Upper lobe of left lung (tissue), 6 donors: ENCODE data around the gene STYK1. TPM values are rescaled to one million over a fixed set of nuclear protein-coding genes. Genes with fewer than 3 reads are reported as not detected.
"Not testable (repeated sequence)": the region's sequence is repeated elsewhere in the genome, so short reads cannot be mapped to it uniquely, and the experiment has no call there.

Experiments
- ATAC-seq, 2 donors: fragments of 200-7000 bp; cut with Tn5 transposase; one replicate each; pipeline ENCODE4 v1.9.1; 2022; ENCODE audit warnings: mild to moderate bottlenecking in 2 of 2, moderate library complexity in 2 of 2; ENCODE audit not compliant: low FRiP score in 2 of 2
- DNase-seq, 2 donors: peaks; one replicate each; pipeline ENCODE4 v3.0.0-alpha.2; 2019 to 2020
- H3K27ac ChIP-seq, 4 donors: fragments of 200-600 bp; sonication (generic); one replicate each; pipeline ENCODE4 v1.5.1; 2016 to 2019
- H3K27me3 ChIP-seq, 4 donors: fragments of 200-600 bp; sonication (generic); one replicate each; pipeline ENCODE4 v1.5.1; 2017 to 2019
- H3K36me3 ChIP-seq, 4 donors: fragments of 200-600 bp; sonication (generic); one replicate each; pipeline ENCODE4 v1.5.1; 2016 to 2019
- H3K4me1 ChIP-seq, 4 donors: fragments of 200-600 bp; sonication (generic); one replicate each; pipeline ENCODE4 v1.5.1; 2018 to 2019
- H3K4me3 ChIP-seq, 4 donors: fragments of 200-600 bp; sonication (generic); one replicate each; pipeline ENCODE4 v1.5.1; 2017 to 2019; ENCODE audit warnings: mild to moderate bottlenecking in 2 of 4, moderate library complexity in 1 of 4
- H3K9me3 ChIP-seq, 4 donors: fragments of 200-600 bp; sonication (generic); one replicate each; pipeline ENCODE4 v1.5.1; 2018 to 2019
- CTCF ChIP-seq, 6 experiments: fragments of 450-650 bp in 4 of 6; fragments of 200-600 bp in 2 of 6; sonication (generic) in 2 of 6; IDR thresholded peaks; one replicate each; pipeline ENCODE4 v1.5.1; 2016 to 2019; ENCODE audit warnings: antibody characterized with exemption in 6 of 6
- EP300 ChIP-seq, 4 donors: sonication (generic); formaldehyde crosslinking; IDR thresholded peaks; one replicate each; pipeline ENCODE4 v1.5.1; 2017; ENCODE audit warnings: antibody characterized with exemption in 4 of 4, control low read depth in 2 of 4
- POLR2A ChIP-seq, 4 donors: fragments of 450-650 bp; IDR thresholded peaks; one replicate each; pipeline ENCODE4 v1.5.1; 2016 to 2017; ENCODE audit warnings: antibody characterized with exemption in 4 of 4, mild to moderate bottlenecking in 2 of 4
- POLR2AphosphoS5 ChIP-seq, 2 donors: sonication (generic); formaldehyde crosslinking; IDR thresholded peaks; one replicate each; pipeline ENCODE4 v1.5.1; 2017; ENCODE audit warnings: antibody characterized with exemption in 2 of 2
- WGBS, 2 donors: methylation state at CpG; one replicate each; pipeline ENCODE4 v1.1.5; 2017 to 2018; 5-methylcytosine and 5-hydroxymethylcytosine counted together
- total RNA-seq, 6 donors: library from RNA; depleted of rRNA in 4 of 6; stranded (reverse); fragments of >200 nt in 4 of 6; gene quantifications; one replicate each; pipeline versions ENCODE4 v1.1.0 to v1.2.1, GENCODE V29; 2016 to 2021
- donor health status: DM: no; HTN: no; CAD: no; lungs with moderate emphysema.
- donor health status: DM: no; HTN: yes; CAD: no; lungs with severe emphysema.

Gene STYK1
- total RNA-seq, 6 donors from 2014 or later, result 0.30 to 21.9 (median 1.1) TPM

GRCh38 chr12:10590966-10591365 lies 82.9 kb downstream of the STYK1 start:
- ATAC-seq, result no peak
- 96 to 97% methylated on average over 3 of the region's 3 CpGs for whole genome bisulfite sequencing, 2 donors

DNA sequence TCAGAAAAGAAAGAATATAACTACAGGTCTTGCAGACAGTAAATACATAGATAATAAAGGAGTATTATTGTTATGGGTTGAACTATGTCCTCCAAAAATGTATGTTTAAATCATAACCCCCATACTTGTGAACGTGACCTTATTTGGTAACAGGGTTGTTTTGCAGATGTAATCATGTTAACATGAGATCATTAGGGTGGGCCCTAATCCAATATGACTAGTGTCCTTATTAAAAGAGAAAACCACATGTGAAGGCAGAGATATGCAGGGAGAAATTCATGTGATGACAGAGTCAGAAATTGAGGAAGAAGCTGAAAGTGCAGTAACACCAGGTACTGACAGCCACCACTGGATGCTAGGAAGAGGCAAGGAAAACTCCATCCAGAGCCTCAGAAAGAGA lies 89.4 kb downstream of the STYK1 start:
- Histone ChIP-seq H3K36me3 (peaks cover 0 to 8% (median 3%) of the 10 kb centered on the region in 4 donors), H3K4me1 (no peaks in the 10 kb centered on the region), H3K27ac (no peak overlapping the region), H3K27me3 (no peaks in the 10 kb centered on the region), H3K9me3 (no peaks in the 10 kb centered on the region), H3K4me3 (no peak overlapping the region)
- DNase-seq (no peak), ATAC-seq (no peak)
- no peak for TF ChIP-seq POLR2A (IDR thresholded peaks at IDR 0.05)
- TF ChIP-seq POLR2AphosphoS5 (IDR thresholded peaks at IDR 0.05), result no peak
- no peak for TF ChIP-seq EP300 (IDR thresholded peaks at IDR 0.05)
- no peak for TF ChIP-seq CTCF (IDR thresholded peaks at IDR 0.05)
- 80 to 93% methylated on average over 1 of the region's 1 CpG for WGBS, 2 donors

More at GRCh38 chr12:10590966-10591365, 82.9 kb downstream of the STYK1 start:
- no peak overlapping the region for H3K4me3 ChIP-seq
- H3K27me3 ChIP-seq, result no peaks in the 10 kb centered on the region
- no peak for DNase-seq
- no peaks in the 10 kb centered on the region for H3K4me1 ChIP-seq
- peaks cover 0 to 11% (median 0%) of the 10 kb centered on the region in 4 donors for H3K36me3 ChIP-seq
- no peaks in the 10 kb centered on the region for H3K9me3 ChIP-seq
- TF ChIP-seq EP300 (IDR thresholded peaks at IDR 0.05), result no peak
- TF ChIP-seq POLR2A (IDR thresholded peaks at IDR 0.05), result no peak
- TF ChIP-seq CTCF (IDR thresholded peaks at IDR 0.05), result no peak
- no peak for TF ChIP-seq POLR2AphosphoS5 (IDR thresholded peaks at IDR 0.05)
- no peak overlapping the region for H3K27ac ChIP-seq

DNA sequence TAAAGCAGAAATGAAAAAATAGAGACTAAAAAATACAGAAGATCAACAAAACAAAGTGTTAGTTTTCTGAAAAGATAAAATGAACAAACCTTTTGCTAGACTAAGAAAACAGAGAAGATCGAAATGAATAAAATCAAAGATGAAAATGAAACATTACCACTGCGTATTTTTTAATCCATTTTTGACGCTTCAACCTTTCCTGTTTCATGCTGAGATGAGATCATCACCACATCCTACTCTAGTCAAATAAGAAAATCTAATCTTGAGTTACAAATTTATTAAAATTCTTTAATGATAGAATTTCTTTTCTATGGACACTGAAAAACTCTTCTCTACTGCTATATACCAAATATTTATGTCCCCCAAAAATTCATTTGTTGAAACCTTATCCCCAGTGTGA lies 91.1 kb downstream of the STYK1 start:
- 88 to 96% methylated on average over 3 of the region's 3 CpGs for WGBS, 2 donors
- Histone ChIP-seq H3K36me3 (peaks cover 0 to 8% (median 3%) of the 10 kb centered on the region in 4 donors), H3K4me3 (no peak overlapping the region), H3K4me1 (no peaks in the 10 kb centered on the region), H3K27ac (no peak overlapping the region), H3K9me3 (no peaks in the 10 kb centered on the region), H3K27me3 (no peaks in the 10 kb centered on the region)
- no peak for TF ChIP-seq POLR2A (IDR thresholded peaks at IDR 0.05)
- TF ChIP-seq POLR2AphosphoS5 (IDR thresholded peaks at IDR 0.05), result no peak
- TF ChIP-seq EP300 (IDR thresholded peaks at IDR 0.05), result no peak
- TF ChIP-seq CTCF (IDR thresholded peaks at IDR 0.05), result no peak
- ATAC-seq (no peak), DNase-seq (no peak)

DNA sequence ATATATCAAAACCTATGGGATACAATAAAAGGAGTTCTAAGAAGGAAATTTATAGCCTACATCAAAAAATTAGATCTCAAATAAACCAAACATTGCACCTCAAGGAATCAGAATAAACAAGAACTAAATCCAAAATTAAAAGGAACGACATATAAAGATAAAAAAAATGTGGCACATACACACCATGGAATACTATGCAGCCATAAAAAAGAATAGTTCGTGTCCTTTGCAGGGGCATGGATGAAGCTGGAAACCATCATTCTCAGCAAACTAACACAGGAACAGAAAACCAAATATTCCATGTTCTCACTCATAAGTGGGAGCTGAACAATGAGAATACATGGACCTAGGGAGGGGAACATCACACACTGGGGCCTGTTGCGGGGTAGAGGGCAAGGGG lies 91.7 kb downstream of the STYK1 start:
- H3K27me3 ChIP-seq, H3K4me3 ChIP-seq, H3K36me3 ChIP-seq, H3K27ac ChIP-seq, DNase-seq, ATAC-seq, H3K9me3 ChIP-seq, H3K4me1 ChIP-seq: not testable (repeated sequence)
- 81 to 94% methylated on average over 3 of the region's 3 CpGs for WGBS, 2 donors

GRCh38 chr12:10574307-10574706 lies 99.5 kb downstream of the STYK1 start:
- TF ChIP-seq POLR2A (IDR thresholded peaks at IDR 0.05), result no peak
- no peak for TF ChIP-seq POLR2AphosphoS5 (IDR thresholded peaks at IDR 0.05)
- no peak for TF ChIP-seq CTCF (IDR thresholded peaks at IDR 0.05)
- no peak for TF ChIP-seq EP300 (IDR thresholded peaks at IDR 0.05)
- no peaks in the 10 kb centered on the region for H3K36me3 ChIP-seq
- H3K27me3 ChIP-seq, result no peaks in the 10 kb centered on the region
- DNase-seq (no peak), ATAC-seq (no peak)
- H3K4me1 ChIP-seq, result no peaks in the 10 kb centered on the region
- no peak overlapping the region for H3K27ac ChIP-seq
- H3K9me3 ChIP-seq, result no peaks in the 10 kb centered on the region
- H3K4me3 ChIP-seq, result no peak overlapping the region
- WGBS, 2 donors, result 66 to 70% methylated on average over 2 of the region's 2 CpGs
